ENCODE data around the gene ZNF705A.
"Not testable (repeated sequence)": the region's sequence is repeated elsewhere in the genome, so short reads cannot be mapped to it uniquely, and the experiment has no call there.

Gene ZNF705A

DNA sequence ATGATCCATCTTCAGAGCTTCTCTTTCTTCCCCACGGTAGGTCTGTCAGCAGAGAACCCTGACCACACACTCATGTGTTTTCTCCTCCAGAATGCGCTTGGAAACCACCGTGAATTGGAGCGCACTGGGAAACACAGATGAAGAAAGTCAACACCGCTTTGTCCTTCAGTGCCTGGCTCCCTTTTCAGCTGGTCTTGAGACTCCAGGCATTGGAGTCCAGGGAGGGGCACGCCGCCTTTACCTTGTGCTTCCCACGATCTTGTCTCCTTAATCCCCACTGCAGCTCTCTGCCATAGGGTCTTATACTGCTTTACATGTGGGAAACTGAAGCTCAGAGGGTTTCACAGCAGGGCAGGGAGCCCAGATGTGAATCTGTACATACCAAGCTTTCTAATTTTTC is 69.5 kb downstream of the ZNF705A start:
- H3K4me1 Mint-ChIP-seq (ENCODE audit: low read depth): peaks cover 1% of the 10 kb centered on the region
- H3K9me3 Mint-ChIP-seq (ENCODE audit: low read depth): no peaks in the 10 kb centered on the region
- no peak overlapping the region for H3K4me3 Mint-ChIP-seq
- H3K36me3 Mint-ChIP-seq: no peaks in the 10 kb centered on the region
- H3K27ac Mint-ChIP-seq: no peak overlapping the region
- H3K27me3 Mint-ChIP-seq: no peaks in the 10 kb centered on the region

GRCh38 chr12:8226992-8227731 is 70.3 kb downstream of the ZNF705A start, which contains the start of gene FAM90A1:
FAM90A1 (minus strand) TSS chr12:8227618; CDS start chr12:8224832, 2,786 bp downstream.
- not testable (repeated sequence) for H3K27ac Mint-ChIP-seq; H3K27me3 Mint-ChIP-seq; H3K36me3 Mint-ChIP-seq; H3K4me1 Mint-ChIP-seq (ENCODE audit: low read depth); H3K9me3 Mint-ChIP-seq (ENCODE audit: low read depth)
- peak within 1 kb of the TSS; percentile 51 for H3K4me3 Mint-ChIP-seq

DNA sequence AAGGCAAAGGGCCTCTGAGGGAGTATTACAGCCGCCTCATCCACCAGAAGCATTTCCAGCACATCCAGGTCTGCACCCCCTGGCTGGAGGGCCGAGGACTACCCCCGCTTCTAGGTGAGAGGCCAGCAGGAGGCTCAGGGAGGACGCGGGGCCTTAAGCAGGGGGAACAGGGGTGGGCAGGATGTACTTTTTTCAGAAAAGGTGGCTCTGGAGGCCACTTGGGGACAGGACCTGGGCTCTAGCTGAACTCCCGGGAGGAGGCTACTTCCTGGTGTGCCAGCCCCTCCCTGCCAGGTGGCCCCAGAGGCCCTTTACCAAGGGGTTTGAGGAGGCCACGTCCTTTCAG is 70.9 kb downstream of the ZNF705A start:
- H3K4me3 Mint-ChIP-seq: peak overlapping the region; percentile 35
- H3K4me1 Mint-ChIP-seq (ENCODE audit: low read depth); H3K27me3 Mint-ChIP-seq; H3K27ac Mint-ChIP-seq; H3K9me3 Mint-ChIP-seq (ENCODE audit: low read depth); H3K36me3 Mint-ChIP-seq: not testable (repeated sequence)

DNA sequence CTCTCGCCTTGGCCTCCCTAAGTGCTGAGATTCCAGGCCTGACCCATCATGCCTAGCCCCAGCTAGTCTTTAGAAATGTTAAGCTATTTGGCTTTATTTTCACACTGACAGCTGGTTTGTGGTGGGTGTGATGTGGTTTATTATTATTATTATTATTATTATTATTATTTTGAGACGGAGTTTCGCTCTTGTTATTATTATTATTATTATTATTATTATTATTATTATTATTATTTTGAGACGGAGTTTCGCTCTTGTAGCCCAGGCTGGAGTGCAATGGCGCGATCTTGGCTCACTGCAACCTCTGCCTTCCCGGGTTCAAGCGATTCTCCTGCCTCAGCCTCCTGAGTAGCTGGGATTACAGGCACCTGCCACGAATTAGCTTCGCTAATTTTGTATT is 71.8 kb downstream of the ZNF705A start:
- H3K27me3 Mint-ChIP-seq; H3K36me3 Mint-ChIP-seq; H3K9me3 Mint-ChIP-seq (ENCODE audit: low read depth); H3K27ac Mint-ChIP-seq; H3K4me3 Mint-ChIP-seq; H3K4me1 Mint-ChIP-seq (ENCODE audit: low read depth): not testable (repeated sequence)

GRCh38 chr12:8229486-8229885 is 72.7 kb downstream of the ZNF705A start:
- not testable (repeated sequence) for H3K4me1 Mint-ChIP-seq (ENCODE audit: low read depth); H3K27me3 Mint-ChIP-seq; H3K27ac Mint-ChIP-seq; H3K4me3 Mint-ChIP-seq; H3K9me3 Mint-ChIP-seq (ENCODE audit: low read depth); H3K36me3 Mint-ChIP-seq

Measured in activated naive CD8-positive, alpha-beta T cell (primary cell).